Ishikawa (cell line): ENCODE results near the gene GRIK2.

Experiments used
- CEBPB ChIP-seq: IDR thresholded peaks from 2 replicates; pipeline ENCODE4 v1.6.1; 2012
- CREB1 ChIP-seq: IDR thresholded peaks from 2 replicates; pipeline ENCODE4 v1.6.1; 2012; ENCODE audit warnings: low read depth
- EGR1 ChIP-seq: IDR thresholded peaks from 2 replicates; pipeline ENCODE4 v1.6.1; 2012
- EP300 ChIP-seq: IDR thresholded peaks from 2 replicates; pipeline ENCODE4 v1.6.1; 2012; ENCODE audit warnings: borderline replicate concordance
- FOXM1 ChIP-seq: IDR thresholded peaks from 2 replicates; pipeline ENCODE4 v1.6.1; 2012; ENCODE audit warnings: low read depth, borderline replicate concordance
- NFIC ChIP-seq: IDR thresholded peaks from 2 replicates; pipeline ENCODE4 v1.6.1; 2012
- RAD21 ChIP-seq: IDR thresholded peaks from 2 replicates; pipeline ENCODE4 v1.6.1; 2012; ENCODE audit warnings: low read depth
- TAF1 ChIP-seq: IDR thresholded peaks from 2 replicates; pipeline ENCODE4 v1.6.1; 2012; ENCODE audit warnings: low read depth, mild to moderate bottlenecking
- TCF12 ChIP-seq: IDR thresholded peaks from 2 replicates; pipeline ENCODE4 v1.6.1; 2012; ENCODE audit warnings: low read depth
- TEAD4 ChIP-seq: IDR thresholded peaks from 2 replicates; pipeline ENCODE4 v1.6.1; 2012
- YY1 ChIP-seq: IDR thresholded peaks from 2 replicates; pipeline ENCODE4 v1.6.1; 2012; ENCODE audit warnings: low read depth
- ZBTB7A ChIP-seq: IDR thresholded peaks from 2 replicates; pipeline ENCODE4 v1.6.1; 2012; ENCODE audit warnings: low read depth
- TF ChIP-seq, protein P1 (sequence below): IDR thresholded peaks from 2 replicates; pipeline ENCODE4 v1.6.1; 2012
- TF ChIP-seq, protein P2 (sequence below): IDR thresholded peaks from 2 replicates; pipeline ENCODE4 v1.6.1; 2012; ENCODE audit warnings: low read depth, mild to moderate bottlenecking
- TF ChIP-seq, protein P3 (sequence below): IDR thresholded peaks from 2 replicates; pipeline ENCODE4 v1.6.1; 2012

The GRIK2 gene

DNA sequence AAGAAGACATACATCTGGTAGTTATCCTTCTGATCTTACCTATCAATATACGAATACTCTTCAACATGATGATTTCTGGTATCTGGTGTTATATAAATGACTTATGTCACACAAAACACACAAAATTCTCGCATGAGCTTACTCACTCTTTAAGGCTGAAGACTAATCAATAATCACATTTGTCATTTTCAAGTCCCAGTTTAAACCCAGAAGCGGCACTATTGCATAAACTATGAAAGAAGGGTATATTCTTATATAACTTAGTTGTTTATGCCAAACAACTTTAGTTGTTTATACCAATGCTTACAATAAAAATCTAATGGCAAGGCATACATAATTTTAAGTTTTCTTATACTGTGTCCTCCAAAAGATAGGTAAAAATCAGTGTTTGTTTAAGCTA, 293.1 kb downstream of the GRIK2 start:
- no peak for TF ChIP-seq NFIC
- TF ChIP-seq TAF1: no peak
- TF ChIP-seq CREB1: no peak
- TF ChIP-seq, protein P1, sequence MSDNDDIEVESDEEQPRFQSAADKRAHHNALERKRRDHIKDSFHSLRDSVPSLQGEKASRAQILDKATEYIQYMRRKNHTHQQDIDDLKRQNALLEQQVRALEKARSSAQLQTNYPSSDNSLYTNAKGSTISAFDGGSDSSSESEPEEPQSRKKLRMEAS: no peak
- no peak for TF ChIP-seq FOXM1
- no peak for TF ChIP-seq EGR1
- no peak for TF ChIP-seq TEAD4
- no peak for TF ChIP-seq RAD21
- TF ChIP-seq, protein P2, sequence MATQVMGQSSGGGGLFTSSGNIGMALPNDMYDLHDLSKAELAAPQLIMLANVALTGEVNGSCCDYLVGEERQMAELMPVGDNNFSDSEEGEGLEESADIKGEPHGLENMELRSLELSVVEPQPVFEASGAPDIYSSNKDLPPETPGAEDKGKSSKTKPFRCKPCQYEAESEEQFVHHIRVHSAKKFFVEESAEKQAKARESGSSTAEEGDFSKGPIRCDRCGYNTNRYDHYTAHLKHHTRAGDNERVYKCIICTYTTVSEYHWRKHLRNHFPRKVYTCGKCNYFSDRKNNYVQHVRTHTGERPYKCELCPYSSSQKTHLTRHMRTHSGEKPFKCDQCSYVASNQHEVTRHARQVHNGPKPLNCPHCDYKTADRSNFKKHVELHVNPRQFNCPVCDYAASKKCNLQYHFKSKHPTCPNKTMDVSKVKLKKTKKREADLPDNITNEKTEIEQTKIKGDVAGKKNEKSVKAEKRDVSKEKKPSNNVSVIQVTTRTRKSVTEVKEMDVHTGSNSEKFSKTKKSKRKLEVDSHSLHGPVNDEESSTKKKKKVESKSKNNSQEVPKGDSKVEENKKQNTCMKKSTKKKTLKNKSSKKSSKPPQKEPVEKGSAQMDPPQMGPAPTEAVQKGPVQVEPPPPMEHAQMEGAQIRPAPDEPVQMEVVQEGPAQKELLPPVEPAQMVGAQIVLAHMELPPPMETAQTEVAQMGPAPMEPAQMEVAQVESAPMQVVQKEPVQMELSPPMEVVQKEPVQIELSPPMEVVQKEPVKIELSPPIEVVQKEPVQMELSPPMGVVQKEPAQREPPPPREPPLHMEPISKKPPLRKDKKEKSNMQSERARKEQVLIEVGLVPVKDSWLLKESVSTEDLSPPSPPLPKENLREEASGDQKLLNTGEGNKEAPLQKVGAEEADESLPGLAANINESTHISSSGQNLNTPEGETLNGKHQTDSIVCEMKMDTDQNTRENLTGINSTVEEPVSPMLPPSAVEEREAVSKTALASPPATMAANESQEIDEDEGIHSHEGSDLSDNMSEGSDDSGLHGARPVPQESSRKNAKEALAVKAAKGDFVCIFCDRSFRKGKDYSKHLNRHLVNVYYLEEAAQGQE: no peak
- TF ChIP-seq CEBPB: no peak
- TF ChIP-seq, protein P3, sequence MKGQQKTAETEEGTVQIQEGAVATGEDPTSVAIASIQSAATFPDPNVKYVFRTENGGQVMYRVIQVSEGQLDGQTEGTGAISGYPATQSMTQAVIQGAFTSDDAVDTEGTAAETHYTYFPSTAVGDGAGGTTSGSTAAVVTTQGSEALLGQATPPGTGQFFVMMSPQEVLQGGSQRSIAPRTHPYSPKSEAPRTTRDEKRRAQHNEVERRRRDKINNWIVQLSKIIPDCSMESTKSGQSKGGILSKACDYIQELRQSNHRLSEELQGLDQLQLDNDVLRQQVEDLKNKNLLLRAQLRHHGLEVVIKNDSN: no peak
- no peak for TF ChIP-seq ZBTB7A
- no peak for TF ChIP-seq YY1
- no peak for TF ChIP-seq TCF12
- TF ChIP-seq EP300: no peak

DNA sequence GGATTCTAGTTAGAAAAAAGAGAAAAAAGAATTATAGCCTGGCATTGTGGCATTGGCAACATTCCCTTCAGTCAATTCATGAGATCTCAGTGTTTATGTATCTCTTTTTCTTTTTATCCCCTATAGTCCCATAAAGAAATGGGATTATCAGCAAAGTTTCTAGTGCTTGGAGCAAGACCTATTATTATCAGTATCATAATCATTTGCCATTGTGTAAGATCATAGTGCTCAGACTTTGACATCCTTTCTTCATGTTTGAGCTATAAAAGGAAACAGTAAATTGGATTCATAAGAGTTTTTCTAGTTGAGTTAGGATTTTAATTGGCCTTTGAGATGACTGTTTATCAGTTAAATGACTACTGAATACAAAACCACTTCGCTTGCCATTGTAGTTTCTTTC, 295.6 kb downstream of the GRIK2 start:
- TF ChIP-seq ZBTB7A (no peak), TCF12 (no peak), NFIC (no peak), EGR1 (no peak), FOXM1 (no peak), RAD21 (no peak)

DNA sequence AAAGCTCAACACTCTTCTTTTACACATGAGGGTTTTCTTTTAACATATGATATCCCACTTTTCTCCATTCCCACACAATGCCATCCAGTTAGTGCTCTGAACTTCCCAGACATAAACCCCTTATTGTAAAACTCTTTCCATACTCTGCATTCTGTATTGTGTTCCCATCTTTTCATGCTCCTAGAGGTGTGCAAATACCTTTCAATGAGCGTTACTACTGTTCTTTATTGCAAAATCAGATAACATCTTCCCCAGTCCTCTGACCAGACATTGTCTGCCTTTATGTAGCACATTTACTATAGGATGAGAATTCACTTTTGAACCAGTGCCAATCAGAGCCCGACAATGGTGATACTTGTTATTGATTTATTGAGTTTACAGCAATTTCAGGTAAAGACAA, 296.2 kb downstream of the GRIK2 start:
- TF ChIP-seq ZBTB7A: no peak
- TF ChIP-seq, protein P1: no peak
- no peak for TF ChIP-seq FOXM1

DNA sequence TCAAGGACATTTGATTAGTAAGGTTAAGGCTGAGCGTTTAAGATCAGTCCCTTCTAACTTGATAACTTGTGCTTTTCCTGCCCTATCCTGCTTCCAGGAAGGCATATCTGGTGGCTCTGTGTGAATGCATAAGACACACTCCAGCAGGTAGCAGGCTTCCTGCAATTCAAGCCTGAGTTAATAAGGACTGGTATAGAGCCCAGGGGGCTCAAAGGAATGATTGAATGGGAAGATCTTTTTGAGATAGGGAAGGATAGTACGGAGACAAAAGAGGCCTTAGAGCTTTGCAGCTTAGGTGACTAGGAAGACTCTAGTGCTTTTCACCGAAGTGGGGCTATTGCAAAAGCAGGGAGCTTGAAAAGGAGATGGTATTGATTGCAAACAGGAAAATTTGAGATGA, 307.1 kb downstream of the GRIK2 start:
- no peak for TF ChIP-seq FOXM1
- no peak for TF ChIP-seq EP300
- TF ChIP-seq, protein P2: no peak
- no peak for TF ChIP-seq EGR1
- TF ChIP-seq CREB1: no peak
- no peak for TF ChIP-seq TAF1
- no peak for TF ChIP-seq TEAD4
- TF ChIP-seq TCF12: no peak
- TF ChIP-seq, protein P1: no peak
- no peak for TF ChIP-seq NFIC
- no peak for TF ChIP-seq RAD21
- TF ChIP-seq, protein P3: no peak
- no peak for TF ChIP-seq ZBTB7A
- no peak for TF ChIP-seq YY1

DNA sequence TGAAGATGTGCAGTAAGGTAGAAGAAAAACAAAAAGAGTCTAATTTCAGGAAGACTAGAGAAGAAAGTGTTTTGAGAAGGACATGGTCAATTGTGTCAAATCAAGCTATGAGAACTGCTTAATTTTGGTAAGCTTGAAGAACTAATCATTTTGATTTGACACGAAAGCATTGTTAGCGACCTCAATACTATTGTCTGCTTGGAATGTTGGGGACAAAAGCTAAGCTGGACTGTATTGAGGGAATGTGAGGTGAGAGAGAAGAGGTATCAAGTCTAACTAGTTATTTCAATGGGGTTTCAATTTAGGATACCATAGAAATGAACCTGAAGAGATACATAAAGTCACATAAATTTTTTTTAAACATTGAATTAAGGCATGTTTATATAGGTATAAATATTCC, 309.8 kb downstream of the GRIK2 start:
- TF ChIP-seq EP300 (no peak), RAD21 (no peak), CREB1 (no peak), EGR1 (no peak), FOXM1 (no peak), NFIC (no peak), TEAD4 (no peak), YY1 (no peak), ZBTB7A (no peak), TAF1 (no peak), CEBPB (no peak)
- TF ChIP-seq, protein P2: no peak
- TF ChIP-seq, protein P3: no peak
- TF ChIP-seq, protein P1: no peak
